HG02870 (cell line): ENCODE measurements around the gene C12orf76.
"Not testable (repeated sequence)": the region's sequence is repeated elsewhere in the genome, so short reads cannot be mapped to it uniquely, and the experiment has no call there.

Experiments used
- ATAC-seq: cut with Tn5 transposase; IDR thresholded peaks from one replicate; pipeline ENCODE4 v1.9.1; 2021; ENCODE audit warnings: mild to moderate bottlenecking, moderate library complexity; ENCODE audit not compliant: unreplicated experiment

The C12orf76 gene

DNA sequence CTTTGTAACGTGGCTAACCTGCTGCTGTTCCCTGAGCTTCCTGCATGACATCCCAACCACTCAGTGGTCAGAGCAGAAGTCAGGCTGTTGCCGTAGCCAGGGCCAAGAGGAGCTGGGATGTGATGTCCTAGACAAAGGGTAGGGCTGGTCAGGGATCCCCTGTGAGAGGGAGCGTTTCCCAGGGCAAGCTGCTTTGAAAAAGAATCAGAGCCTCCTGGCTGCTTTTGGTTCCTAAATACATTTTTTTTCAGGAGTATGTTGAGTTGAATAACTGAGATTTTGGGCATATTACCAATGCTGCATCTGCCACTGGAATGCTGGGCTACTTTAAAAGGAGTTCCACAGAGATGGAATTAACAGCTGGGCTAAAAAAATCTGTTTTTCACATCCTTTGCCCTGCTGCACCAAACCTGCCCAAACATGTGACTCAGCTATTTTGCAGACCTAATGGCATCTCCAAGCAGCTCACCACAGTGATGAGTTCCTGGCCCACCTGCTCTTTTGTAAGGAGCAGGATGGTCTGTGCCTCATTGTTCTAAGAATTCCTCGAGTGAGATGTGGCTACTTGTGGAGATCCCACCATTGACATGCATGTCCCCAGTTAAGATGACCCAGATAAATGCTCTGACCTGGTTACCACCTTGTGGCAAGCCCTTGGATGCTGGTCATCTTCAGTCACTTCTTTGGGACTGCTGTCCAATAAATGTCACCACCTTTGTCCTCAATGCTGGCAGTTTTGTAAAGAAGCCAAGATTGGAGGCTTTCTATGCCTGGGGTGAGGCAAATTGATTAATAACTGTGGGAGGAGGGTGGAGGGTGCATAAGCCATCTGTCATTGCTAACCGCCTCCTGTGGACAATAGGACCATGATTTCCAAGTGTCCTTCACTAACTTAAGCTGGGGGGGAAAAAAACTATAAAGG, 25.0 kb downstream of the C12orf76 start:
- ATAC-seq: no peak

DNA sequence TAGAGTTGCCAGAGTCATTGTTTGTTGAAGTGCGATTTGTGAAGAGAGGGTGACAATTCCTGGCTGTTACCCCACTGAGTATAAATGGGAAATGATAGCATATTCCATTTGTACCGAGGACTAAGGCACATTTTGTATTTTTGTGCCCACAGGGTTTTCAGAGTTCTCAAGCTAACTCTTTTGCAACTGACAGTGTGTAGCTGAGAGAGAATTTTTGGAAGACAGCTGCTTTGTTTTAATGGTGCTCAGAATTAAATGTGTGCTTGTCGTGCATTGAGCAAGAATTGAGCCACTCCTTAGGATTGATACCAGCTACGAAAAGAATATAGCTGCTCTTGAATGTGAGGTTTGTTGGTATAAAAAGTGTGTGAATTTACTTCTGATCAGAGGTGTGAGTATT, 27.4 kb downstream of the C12orf76 start:
- no peak for ATAC-seq

DNA sequence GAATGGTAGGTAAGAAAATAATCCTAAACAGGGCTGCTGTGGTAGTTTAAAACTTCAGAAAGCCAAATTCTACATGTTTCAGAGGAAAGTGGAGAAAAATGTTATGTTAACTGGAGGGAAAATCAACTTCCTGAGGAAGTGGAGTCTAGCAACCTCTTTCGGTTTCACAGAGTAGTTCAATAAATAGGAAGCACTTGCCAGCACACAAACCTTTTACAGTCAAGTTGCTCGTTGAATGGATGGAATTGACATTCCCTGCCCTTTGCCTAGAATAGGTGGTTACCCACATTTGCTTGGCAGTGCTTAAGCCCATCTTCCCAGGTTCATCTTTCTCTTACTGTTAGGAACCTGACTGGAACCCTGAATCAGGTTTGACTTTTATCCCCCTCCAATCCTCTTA, 33.2 kb downstream of the C12orf76 start:
- no peak for ATAC-seq

DNA sequence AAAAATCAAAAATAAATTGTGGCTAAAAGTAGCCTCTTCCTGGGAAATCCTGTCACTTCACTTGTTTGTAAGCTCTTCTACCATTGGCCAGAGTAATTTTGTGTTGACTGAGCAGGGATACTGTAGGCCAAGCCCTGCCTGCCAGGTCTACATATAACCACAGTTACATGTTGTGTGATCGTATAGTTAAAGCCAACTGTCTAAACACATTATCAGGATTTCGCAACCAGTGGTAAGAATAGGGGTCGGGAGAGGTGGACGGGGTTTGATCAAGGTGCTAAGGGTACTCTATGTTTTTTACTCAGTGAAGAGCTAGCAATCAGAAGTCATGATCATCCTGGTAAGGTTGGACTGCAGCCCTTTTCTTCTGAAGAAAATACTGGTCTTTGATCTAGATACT, 35.7 kb downstream of the C12orf76 start:
- ATAC-seq: no peak

DNA sequence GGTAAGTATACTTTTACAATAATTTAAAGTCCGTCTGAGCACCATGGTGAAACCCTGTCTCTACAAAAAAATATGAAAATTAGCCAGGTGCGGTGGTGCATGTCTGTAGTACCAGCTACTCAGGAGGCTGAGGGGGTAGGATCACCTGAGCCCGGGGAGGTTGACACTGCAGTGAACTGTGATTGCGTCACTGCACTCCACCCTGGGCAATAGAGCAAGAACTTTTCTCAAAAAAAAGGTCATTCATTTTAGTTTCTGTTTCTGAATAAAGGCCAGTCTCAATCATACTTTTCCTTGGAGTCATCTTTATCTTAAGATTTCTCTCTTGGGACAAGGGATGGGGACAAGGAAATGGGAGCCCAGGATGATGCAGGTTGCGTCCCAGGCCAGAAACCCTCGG, 36.2 kb downstream of the C12orf76 start:
- peak; percentile 37 for ATAC-seq

DNA sequence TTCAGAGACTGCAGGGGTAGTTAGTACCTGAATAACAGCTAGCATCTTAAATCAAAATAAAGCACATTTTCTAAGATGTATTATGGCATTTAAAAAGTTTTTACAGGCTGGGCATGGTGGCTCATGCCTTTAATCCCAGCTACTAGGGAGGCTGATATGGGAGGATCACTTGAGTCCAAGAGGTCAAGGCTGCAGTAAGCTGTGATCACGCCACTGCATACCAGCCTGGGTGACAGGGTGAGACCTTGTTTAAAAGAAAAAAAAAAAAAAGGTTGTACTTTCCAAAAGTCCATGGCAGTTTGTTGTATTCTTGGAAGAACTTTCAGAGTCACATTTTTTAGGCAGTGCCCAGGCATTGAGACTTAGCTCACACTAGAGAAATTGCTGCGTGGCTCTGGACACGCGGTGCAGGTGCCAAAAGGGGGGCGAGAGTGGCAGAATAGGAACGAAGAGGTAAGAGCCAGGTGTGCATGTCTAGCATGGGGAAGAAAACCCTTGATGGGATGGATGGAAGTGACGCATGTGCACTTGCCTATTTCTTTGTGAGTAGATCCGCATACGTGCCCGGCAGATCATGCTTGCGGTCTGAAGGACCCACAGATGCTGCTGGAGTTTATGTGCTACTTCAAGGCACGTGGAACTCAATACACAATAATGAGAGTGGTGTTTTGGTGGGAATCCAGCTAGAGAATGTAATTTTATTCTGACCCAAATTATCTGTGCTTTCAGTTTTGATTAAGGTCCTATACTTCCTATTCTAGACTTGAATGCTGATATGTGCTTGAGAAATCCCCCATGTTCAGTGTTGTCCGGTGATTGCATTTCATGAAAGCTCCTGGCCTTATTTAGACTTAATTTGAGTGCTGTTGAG, 37.2 kb downstream of the C12orf76 start:
- ATAC-seq: peak; percentile 41

DNA sequence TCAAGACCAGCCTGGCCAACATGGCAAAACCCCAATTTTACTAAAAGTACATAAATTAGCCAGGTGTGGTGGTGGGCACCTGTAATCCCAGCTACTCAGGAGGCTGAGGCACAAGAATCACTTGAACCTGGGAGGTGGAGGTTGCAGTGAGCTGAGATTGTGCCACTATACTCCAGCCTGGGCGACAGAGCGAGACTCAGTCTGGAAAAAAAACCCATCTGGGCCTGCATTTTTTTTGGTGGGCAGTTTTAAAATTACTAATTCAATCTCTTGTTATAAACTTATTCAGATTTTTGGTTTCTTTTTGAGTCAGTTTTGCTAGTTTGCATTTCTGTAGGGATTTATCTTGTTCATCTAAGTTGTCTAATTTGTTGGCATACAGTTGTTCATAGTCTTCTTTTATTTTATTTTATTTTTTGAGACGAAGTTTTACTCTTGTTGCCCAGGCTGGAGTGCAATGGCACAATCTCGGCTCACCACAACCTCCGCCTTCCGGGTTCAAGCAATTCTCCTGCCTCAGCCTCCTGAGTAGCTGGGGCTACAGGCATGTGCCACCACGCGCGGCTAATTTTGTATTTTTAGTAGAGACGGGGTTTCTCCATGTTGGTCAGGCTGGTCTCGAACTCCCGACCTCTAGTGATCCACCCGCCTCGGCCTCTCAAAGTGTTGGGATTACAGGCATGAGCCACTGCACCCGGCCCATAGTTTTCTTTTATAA, 39.5 kb downstream of the C12orf76 start:
- not testable (repeated sequence) for ATAC-seq

DNA sequence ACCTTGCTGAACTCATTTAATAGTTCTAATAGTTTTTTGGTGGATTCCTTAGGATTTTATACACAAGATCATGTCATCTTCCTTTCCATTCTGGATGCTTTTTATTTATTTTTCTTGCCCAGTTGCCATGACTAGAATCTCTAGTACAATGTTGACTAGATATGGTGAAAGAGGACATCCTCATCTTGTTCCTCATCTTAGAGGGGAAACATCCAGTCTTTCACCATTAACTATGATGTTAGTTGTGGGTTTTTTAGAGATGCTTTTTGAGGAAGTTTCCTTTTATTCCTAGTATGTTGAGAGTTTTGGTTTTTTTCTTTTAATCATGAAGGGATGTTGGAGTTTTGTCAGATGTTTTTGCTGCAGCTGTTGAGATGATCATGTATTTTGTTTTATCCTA, 40.4 kb downstream of the C12orf76 start:
- ATAC-seq: no peak

DNA sequence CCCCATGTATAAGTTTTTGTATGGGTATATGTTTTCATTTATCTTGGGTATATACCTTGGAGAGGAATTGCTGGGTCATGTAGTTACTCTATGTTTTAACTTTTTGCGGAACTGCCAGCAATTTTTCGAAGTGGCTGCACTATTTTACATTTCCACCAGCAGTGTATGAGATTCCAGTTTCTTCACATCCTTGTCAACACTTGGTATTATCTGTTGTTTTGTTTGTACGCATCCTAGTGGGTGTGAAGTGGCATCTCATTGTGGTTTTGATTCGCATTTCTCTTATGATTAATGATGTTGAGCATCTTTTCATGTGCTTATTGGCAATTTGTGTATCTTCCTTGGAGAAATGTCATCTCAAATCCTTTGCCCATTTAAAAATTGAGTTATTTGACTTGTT, 42.2 kb downstream of the C12orf76 start:
- ATAC-seq: no peak

DNA sequence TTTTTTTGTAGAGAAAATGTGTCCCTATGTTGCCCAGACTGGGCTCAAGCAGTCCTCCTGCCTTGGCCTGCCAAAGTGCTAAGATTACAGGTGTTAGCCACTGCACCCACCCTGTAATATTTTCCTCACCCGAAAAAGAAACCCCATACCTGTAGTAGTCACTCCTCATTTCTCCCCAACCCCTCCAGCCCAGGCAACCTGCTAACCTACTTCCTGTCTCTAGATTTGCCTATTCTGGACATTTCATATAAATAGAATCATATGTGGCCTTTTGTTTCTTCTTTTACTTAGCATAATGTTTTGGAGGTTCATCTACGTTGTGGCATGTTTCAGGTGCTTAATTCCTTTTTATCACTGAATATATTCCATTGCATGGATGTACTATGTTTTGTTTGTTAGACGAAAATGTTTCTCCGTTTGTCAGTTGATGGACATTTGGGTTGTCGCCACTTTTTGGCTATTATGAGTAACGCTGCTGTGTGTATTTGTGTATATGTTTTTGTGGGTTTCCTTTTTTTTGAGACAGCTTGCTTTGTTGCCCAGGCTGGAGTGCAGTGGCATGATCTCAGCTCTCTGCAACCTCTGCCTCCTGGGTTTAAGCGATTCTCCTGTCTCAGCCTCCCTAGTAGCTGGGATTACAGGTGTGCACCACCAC, 42.9 kb downstream of the C12orf76 start:
- ATAC-seq: no peak

DNA sequence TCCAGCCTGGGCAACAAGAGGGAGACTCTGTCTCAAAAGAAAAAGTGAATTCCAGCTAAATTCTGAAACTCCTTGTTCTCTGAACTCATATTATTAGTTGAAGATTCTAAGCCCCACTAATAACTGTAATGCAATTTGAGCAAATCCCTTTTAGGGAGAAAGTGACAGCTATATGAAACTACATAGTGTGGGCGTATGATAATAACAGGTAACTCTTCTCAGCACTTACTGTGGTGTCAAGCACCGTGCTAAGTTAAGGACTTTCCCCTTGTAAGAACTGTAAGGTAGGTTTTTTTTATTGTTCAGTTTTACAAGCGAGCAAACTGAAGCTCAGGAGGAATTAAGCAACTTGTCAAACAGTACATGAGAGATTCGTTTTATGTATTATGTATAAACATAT, 43.7 kb downstream of the C12orf76 start:
- ATAC-seq: peak; percentile 77

DNA sequence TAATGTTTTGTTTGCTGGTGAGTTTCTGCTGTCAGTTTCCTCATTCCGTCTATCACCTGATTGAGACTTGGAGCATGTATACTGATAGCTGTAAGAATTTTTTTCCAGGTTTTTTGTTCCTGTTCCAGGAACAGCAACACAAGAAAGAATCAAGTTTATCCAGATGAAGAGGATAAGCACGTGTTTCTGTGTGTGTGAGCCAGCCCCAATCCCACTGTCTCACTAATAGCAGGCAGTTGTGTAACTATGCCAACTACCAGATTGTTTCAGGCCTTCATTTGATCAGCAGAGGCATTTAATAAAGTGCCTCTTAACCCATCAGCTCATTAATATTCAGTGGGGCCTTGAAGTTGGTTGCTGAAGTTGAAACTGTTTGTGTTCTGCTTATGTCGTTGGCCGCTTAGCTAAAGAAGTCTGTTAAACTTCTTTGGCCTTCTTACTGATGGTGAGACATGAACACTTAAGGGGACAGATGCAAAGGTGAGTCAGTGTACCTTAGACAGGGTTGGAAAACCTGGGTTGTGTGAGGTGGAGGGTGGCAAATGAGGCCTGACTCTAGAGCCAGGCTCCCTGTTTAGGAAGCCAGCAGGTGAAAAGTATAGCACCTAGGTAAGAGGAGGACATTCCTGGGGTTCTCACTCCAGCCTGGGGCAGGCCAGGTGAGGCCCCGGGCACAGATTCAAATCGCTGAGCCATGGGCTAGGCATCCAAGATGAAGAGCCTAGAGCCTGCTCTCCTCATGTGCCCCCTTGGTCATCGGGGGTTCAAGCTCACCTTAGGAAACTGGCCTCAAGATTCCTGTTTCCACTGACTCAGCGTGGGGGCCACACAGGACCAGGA, 45.4 kb downstream of the C12orf76 start:
- no peak for ATAC-seq

DNA sequence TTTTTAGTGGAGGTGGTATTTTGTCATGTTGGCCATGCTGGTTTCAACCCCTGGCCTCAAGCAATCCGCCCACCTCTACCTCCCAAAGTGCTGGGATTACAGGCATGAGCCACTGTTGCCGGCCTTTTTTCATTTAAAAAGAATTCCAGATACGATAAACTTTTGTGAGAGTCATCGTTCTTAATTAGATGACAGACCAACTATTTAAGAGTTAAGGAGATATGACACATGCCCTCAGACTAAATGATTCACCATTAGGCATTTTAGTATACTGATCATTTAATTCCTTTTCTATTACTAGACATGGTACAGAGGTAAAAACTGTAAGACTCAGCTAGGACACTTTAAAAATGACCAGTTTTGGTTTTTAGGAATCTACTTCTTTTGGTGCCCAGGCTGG, 46.7 kb downstream of the C12orf76 start:
- ATAC-seq: no peak

DNA sequence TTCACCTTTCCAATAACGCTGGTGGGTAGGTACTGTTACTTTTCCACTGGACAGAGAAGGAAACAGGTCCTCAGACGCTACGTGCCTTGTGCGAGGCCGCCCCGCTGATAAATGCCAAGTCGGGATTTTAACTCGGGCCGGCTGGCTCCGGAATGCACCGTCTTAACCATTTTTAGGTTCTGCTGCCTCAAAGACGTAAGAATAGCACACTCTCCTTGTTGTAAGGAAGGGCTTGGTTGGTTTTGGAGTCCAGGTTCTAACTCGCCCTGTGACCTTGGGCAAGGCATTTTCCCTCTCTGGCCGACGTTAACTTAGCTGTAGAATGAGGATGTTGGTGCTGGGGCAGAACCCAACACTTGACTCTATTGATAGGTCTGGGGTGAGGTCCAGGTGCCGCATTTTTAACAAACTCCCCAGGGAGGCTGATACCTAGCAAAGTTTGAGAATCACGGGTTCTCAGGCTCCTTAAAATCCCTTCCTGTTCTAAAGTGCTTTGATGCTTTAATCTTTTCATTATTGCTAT, 48.3 kb downstream of the C12orf76 start:
- ATAC-seq: no peak

DNA sequence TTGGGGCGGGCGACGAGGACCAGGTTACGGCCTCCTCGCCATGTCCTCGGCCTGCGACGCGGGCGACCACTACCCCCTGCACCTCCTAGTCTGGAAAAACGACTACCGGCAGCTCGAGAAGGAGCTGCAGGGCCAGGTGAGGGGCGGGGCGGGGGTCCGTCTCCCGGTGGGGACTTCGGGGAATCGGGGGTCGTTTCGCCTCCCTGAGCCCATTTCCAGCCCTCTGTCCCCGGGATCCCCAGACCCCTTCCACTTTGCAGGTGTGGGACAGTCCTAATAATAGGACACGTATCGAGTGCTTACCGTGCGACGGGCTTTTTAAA, 48.7 kb downstream of the C12orf76 start:
- ATAC-seq: peak; percentile 2

DNA sequence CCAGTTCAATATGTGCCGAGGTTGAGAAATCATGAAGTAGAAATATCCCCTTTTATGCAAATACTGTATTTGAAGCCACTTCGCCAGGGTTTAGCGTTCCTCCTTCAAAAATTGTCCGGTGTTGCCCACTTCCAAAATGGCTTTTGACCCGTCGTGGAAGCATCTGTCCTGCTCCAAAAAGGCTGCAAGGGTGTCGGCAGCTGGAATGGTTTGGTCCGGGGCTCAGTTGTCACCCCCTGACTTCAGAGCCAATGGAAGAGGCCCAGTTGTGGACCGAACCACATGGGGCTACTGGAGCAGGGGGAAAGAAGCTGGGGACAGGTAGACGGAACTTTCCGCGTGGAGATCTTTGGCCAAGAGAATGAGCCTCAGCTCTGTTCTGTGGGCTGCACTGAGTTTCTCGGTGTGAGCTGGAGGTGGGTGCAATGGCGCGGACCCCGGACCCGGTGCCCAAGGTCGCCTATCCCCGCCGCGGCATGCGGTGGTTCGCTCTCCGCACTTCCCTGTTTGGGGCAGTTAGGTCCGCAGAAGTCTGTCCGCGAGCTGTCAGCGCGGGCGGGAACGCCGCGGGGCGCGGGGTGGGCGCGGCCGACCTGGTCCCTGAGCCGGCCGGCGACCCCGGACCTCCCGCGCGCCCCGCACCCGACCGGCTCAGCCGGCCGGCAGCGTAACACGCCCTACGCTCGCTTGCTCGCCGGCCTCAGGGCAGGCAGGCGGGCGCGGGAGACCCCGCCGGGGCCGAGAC, 49.2 kb downstream of the C12orf76 start, which contains the start of gene ANKRD13A:
Gene ANKRD13A (plus strand): TSS at position 527 of the 745 bp plus-strand sequence. CDS start 259 bp downstream, outside the sequence.
- peak; percentile 54 for ATAC-seq

DNA sequence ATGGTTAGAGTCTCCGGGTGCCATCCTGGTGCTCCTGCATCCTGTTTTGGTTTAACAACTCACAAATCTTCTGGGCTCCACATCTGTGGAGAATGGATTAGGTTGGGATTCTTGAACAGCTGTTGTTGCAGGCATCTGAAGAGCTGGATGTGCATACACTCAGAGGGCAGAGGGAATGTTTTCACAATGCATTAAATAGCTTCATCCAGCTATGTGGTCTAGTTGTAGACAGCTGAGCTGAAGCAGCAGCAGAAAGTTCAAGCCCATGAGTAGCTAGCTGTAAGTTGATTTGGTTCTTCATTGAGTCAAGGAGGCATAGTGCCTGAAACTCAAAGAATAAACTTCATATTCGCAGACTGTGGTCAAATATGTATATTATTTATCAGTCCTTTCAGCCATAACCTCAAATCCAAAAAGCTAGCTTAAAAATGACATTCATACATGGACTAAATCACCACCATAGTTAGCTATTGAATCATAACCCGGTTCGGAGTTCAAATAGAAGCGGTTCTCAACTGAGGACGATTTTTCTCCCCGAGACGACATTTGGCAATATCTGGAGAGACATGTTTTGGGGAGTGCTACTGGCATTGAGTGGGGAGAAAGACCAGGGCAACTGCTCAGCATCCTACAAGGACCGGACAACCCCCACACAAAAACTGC, 50.0 kb downstream of the C12orf76 start:
- no peak for ATAC-seq

DNA sequence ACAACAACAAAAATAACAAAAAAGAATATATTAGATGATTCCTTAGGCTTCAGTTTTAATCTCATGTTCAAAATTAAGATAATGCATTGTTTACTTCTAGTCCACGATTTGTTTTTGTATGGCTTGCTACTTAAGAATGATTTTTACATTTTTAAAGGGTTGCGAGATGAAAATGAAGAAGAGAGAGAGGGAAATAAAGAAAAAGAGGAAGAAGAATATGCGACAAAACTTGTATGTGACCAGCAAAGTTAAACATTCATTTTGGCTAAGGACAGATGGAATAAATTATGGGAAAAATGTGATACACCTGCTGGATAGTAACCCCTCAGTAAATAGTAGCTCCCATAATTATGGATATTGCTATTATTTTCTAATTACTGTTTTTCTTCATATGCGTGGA, 50.9 kb downstream of the C12orf76 start:
- no peak for ATAC-seq
